H9 (cell line): Measurements from ENCODE around the gene SRXN1. TPM values are rescaled to one million over a fixed set of nuclear protein-coding genes. Genes with fewer than 3 reads are reported as not detected.

Experiments used
- DNase-seq: peaks from one replicate; pipeline ENCODE4 v3.0.0-alpha.2; 2017
- H2AFZ ChIP-seq: one replicate; pipeline ENCODE4 v1.6.1; 2013; ENCODE audit warnings: mild to moderate bottlenecking, low read length, control low read depth, moderate library complexity
- H2AK5ac ChIP-seq: 2 replicates; pipeline ENCODE4 v1.6.1; 2013; ENCODE audit warnings: low read length, control low read depth, mixed read lengths; ENCODE audit not compliant: insufficient read length
- H2BK120ac ChIP-seq: one replicate; pipeline ENCODE4 v1.6.1; 2013; ENCODE audit warnings: low read depth, mild to moderate bottlenecking, low read length, control low read depth, inconsistent platforms; ENCODE audit not compliant: poor library complexity, severe bottlenecking
- H2BK12ac ChIP-seq: 2 replicates; pipeline ENCODE4 v1.6.1; 2013; ENCODE audit warnings: low read length, control low read depth, mixed read lengths, low read depth; ENCODE audit not compliant: insufficient read length
- H2BK15ac ChIP-seq: 2 replicates; pipeline ENCODE4 v1.6.1; 2013; ENCODE audit warnings: low read depth, low read length, control low read depth
- H2BK20ac ChIP-seq: one replicate; pipeline ENCODE4 v1.6.1; 2013; ENCODE audit warnings: low read depth, mild to moderate bottlenecking, low read length, control low read depth, inconsistent platforms; ENCODE audit not compliant: poor library complexity, severe bottlenecking
- H2BK5ac ChIP-seq: 2 replicates; pipeline ENCODE4 v1.6.1; 2013; ENCODE audit warnings: low read length, control low read depth, mixed read lengths; ENCODE audit not compliant: insufficient read length
- H3K14ac ChIP-seq: 2 replicates; pipeline ENCODE4 v1.6.1; 2013; ENCODE audit warnings: low read length, control low read depth; ENCODE audit not compliant: insufficient read depth
- H3K18ac ChIP-seq: 2 replicates; pipeline ENCODE4 v1.6.1; 2013; ENCODE audit warnings: low read depth, mild to moderate bottlenecking, mixed read lengths, low read length, control low read depth; ENCODE audit not compliant: insufficient read length
- H3K23ac ChIP-seq: 2 replicates; pipeline ENCODE4 v1.6.1; 2013; ENCODE audit warnings: low read length, control low read depth, mixed read lengths, low read depth; ENCODE audit not compliant: insufficient read length
- H3K23me2 ChIP-seq: 2 replicates; pipeline ENCODE4 v1.6.1; 2013; ENCODE audit warnings: low read depth, mild to moderate bottlenecking, mixed read lengths, low read length, control low read depth; ENCODE audit not compliant: insufficient read length, poor library complexity, severe bottlenecking
- H3K27ac ChIP-seq: 2 replicates; pipeline ENCODE4 v1.5.1; 2013; ENCODE audit warnings: low read length, control low read depth, mixed read lengths, low read depth; ENCODE audit not compliant: insufficient read length
- H3K27me3 ChIP-seq: 2 replicates; pipeline ENCODE4 v1.6.1; 2013; ENCODE audit warnings: low read length, control low read depth, inconsistent platforms; ENCODE audit not compliant: insufficient read depth
- H3K4ac ChIP-seq: 2 replicates; pipeline ENCODE4 v1.6.1; 2013; ENCODE audit warnings: low read depth, mild to moderate bottlenecking, control low read depth, inconsistent platforms, low read length, moderate library complexity
- H3K4me1 ChIP-seq: 2 replicates; pipeline ENCODE4 v1.6.1; 2013; ENCODE audit warnings: low read length, control low read depth, inconsistent platforms; ENCODE audit not compliant: insufficient read depth
- H3K4me2 ChIP-seq: 2 replicates; pipeline ENCODE4 v1.6.1; 2013; ENCODE audit warnings: low read length, control low read depth, mixed read lengths; ENCODE audit not compliant: insufficient read length, insufficient read depth
- H3K56ac ChIP-seq: 2 replicates; pipeline ENCODE4 v1.6.1; 2013; ENCODE audit warnings: low read depth, mild to moderate bottlenecking, mixed read lengths, low read length, control low read depth; ENCODE audit not compliant: insufficient read length
- H3K79me1 ChIP-seq: 2 replicates; pipeline ENCODE4 v1.6.1; 2013; ENCODE audit warnings: low read depth, mild to moderate bottlenecking, moderate library complexity, low read length, control low read depth, inconsistent platforms; ENCODE audit not compliant: insufficient read depth, poor library complexity, severe bottlenecking
- H3K79me2 ChIP-seq: 2 replicates; pipeline ENCODE4 v1.6.1; 2013; ENCODE audit warnings: low read length, control low read depth, inconsistent platforms; ENCODE audit not compliant: insufficient read depth
- H3K9ac ChIP-seq: 2 replicates; pipeline ENCODE4 v1.6.1; 2013; ENCODE audit warnings: low read length, control low read depth, mixed read lengths; ENCODE audit not compliant: insufficient read length; ENCODE audit errors: extremely low read depth
- H3K9me3 ChIP-seq: one replicate; pipeline ENCODE4 v1.6.1; 2013; ENCODE audit warnings: low read depth, low read length, inconsistent platforms; ENCODE audit not compliant: control insufficient read depth
- H3T11ph ChIP-seq: one replicate; pipeline ENCODE4 v1.6.1; 2013; ENCODE audit warnings: mild to moderate bottlenecking, low read length, control low read depth, inconsistent platforms
- H4K20me1 ChIP-seq: one replicate; pipeline ENCODE4 v1.6.1; 2013; ENCODE audit not compliant: control insufficient read depth, insufficient read length, insufficient read depth
- H4K5ac ChIP-seq: 2 replicates; pipeline ENCODE4 v1.6.1; 2013; ENCODE audit warnings: low read depth, mild to moderate bottlenecking, mixed read lengths, low read length, control low read depth; ENCODE audit not compliant: insufficient read length
- H4K8ac ChIP-seq: replicated peaks from 2 replicates; pipeline ENCODE4 v1.6.1; 2013; ENCODE audit warnings: low read length, control low read depth, mixed read lengths, low read depth; ENCODE audit not compliant: insufficient read length
- H4K91ac ChIP-seq: 2 replicates; pipeline ENCODE4 v1.6.1; 2013; ENCODE audit warnings: low read depth, mild to moderate bottlenecking, moderate library complexity, mixed read lengths, low read length, control low read depth; ENCODE audit not compliant: insufficient read length
- H3K27ac Mint-ChIP-seq, 3 experiments: 2 replicates in 2 of 3; 3 replicates in 1 of 3; pipeline ENCODE4 v1.8.0; 2020 to 2021; ENCODE audit warnings: mixed read lengths in 3 of 3, mild to moderate bottlenecking in 1 of 3, moderate library complexity in 1 of 3
- H3K27me3 Mint-ChIP-seq: 2 replicates; pipeline ENCODE4 v1.8.0; 2021; ENCODE audit warnings: low read depth, mild to moderate bottlenecking, moderate library complexity, mixed read lengths
- H3K36me3 Mint-ChIP-seq, 3 experiments: 2 replicates in 2 of 3; 3 replicates in 1 of 3; pipeline ENCODE4 v1.8.0; 2020 to 2021; ENCODE audit warnings: low read depth in 3 of 3, mixed read lengths in 3 of 3; ENCODE audit not compliant: insufficient read depth in 1 of 3
- H3K4me1 Mint-ChIP-seq, 2 experiments: 2 replicates each; pipeline ENCODE4 v1.8.0; 2020; ENCODE audit warnings: mixed read lengths in 2 of 2
- H3K4me3 Mint-ChIP-seq, 2 experiments: 2 replicates in 1 of 2; 3 replicates in 1 of 2; pipeline ENCODE4 v1.8.0; 2020 to 2021; ENCODE audit warnings: mild to moderate bottlenecking in 2 of 2, mixed read lengths in 2 of 2, moderate library complexity in 1 of 2
- H3K9me3 Mint-ChIP-seq, 2 experiments: 2 replicates in 1 of 2; 3 replicates in 1 of 2; pipeline ENCODE4 v1.8.0; 2020; ENCODE audit warnings: mild to moderate bottlenecking in 2 of 2, mixed read lengths in 2 of 2, moderate library complexity in 1 of 2
- WGBS: extraction: QIAGEN DNeasy Blood & Tissue Kit; methylation state at CpG from one replicate; pipeline ENCODE4 v1.1.7; 2013; ENCODE audit warnings: missing lambda C conversion rate, low lambda C conversion rate, mixed read lengths; ENCODE audit not compliant: insufficient read length; ENCODE audit errors: extremely low coverage; 5-methylcytosine and 5-hydroxymethylcytosine counted together
- total RNA-seq: library from RNA; stranded (reverse); gene quantifications from 2 replicates; pipeline ENCODE4 v1.2.1, GENCODE V29; 2021
- TF ChIP-seq, protein P1 (sequence below): fragments of 200-600 bp; sonication (generic); conservative IDR thresholded peaks from 3 replicates; pipeline ENCODE4 v1.8.0; 2021; ENCODE audit warnings: antibody characterized with exemption, mild to moderate bottlenecking

Gene SRXN1
- total RNA-seq, 1 experiment from 2014 or later, result 25.7 TPM

DNA sequence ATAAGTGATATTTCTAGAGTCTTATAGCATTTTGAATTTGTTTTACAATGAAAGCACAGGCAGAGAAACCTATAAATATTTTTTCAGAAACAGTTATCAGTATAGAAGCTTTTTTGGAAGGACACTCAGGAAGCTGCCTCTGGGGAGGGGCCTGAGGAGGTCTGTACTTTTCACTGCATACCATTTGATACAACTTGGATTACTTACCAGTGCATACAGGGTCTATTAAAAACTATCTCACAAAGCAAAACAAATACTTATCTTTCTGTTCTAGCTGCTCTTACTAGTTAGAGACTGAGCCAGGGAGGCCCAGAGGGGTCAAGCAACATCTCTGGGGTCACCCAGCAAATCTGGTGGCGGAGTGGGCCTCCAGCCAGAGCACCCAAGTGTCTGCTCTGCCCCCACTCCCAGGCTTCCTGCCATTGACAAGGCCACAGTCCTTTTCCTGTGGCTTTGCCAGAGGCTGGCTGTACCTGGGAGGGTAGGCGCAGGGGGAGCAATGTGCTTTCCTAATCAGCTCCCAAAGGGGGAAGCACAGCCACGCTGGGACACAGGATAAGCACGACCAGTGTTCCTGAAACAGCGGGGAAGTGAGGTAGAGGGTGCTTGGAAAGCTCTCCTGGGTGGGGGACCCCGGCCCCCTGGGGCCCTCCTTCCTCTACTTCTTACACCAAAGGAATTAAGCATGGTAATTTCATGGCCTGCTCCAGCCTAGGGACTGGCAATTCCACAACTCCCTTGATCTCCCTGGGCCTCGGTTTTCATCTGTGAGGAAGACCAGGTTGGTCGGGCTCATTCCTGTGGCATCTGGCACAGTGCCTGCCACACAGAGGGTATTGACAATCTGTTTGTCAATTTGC lies 50.7 kb downstream of the SRXN1 start:
- Histone ChIP-seq H3T11ph (no peak overlapping the region), H4K5ac (no peak overlapping the region), H3K23ac (no peak overlapping the region), H3K4ac (no peak overlapping the region), H3K56ac (no peak overlapping the region), H3K14ac (no peak overlapping the region), H3K9me3 (no peaks in the 10 kb centered on the region), H3K18ac (no peak overlapping the region), H3K27me3 (no peaks in the 10 kb centered on the region), H3K79me1 (no peaks in the 10 kb centered on the region), H4K20me1 (no peaks in the 10 kb centered on the region), H3K4me1 (no peaks in the 10 kb centered on the region), H2BK20ac (no peak overlapping the region), H3K79me2 (no peaks in the 10 kb centered on the region), H3K27ac (no peak overlapping the region), H2BK15ac (no peak overlapping the region), H3K4me2 (no peak overlapping the region), H3K9ac (no peak overlapping the region), H4K91ac (no peak overlapping the region), H2BK12ac (no peak overlapping the region), H3K23me2 (no peaks in the 10 kb centered on the region), H2AK5ac (no peak overlapping the region), H2BK120ac (no peak overlapping the region), H2BK5ac (no peak overlapping the region), H4K8ac (no peak overlapping the region), H2AFZ (no peak overlapping the region)
- peaks cover 0 to 3% (median 2%) of the 10 kb centered on the region in 3 experiments; a peak in 3 of 7 replicates for H3K36me3 Mint-ChIP-seq
- DNase-seq, result no peak
- H3K4me3 Mint-ChIP-seq, result no peak overlapping the region
- H3K9me3 Mint-ChIP-seq, result no peaks in the 10 kb centered on the region
- H3K27me3 Mint-ChIP-seq, result no peaks in the 10 kb centered on the region
- peaks cover 0 to 2% of the 10 kb centered on the region in 2 experiments; a peak in 2 of 4 replicates for H3K4me1 Mint-ChIP-seq
- TF ChIP-seq, protein P1, sequence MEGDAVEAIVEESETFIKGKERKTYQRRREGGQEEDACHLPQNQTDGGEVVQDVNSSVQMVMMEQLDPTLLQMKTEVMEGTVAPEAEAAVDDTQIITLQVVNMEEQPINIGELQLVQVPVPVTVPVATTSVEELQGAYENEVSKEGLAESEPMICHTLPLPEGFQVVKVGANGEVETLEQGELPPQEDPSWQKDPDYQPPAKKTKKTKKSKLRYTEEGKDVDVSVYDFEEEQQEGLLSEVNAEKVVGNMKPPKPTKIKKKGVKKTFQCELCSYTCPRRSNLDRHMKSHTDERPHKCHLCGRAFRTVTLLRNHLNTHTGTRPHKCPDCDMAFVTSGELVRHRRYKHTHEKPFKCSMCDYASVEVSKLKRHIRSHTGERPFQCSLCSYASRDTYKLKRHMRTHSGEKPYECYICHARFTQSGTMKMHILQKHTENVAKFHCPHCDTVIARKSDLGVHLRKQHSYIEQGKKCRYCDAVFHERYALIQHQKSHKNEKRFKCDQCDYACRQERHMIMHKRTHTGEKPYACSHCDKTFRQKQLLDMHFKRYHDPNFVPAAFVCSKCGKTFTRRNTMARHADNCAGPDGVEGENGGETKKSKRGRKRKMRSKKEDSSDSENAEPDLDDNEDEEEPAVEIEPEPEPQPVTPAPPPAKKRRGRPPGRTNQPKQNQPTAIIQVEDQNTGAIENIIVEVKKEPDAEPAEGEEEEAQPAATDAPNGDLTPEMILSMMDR, result no peak
- no peak overlapping the region; a peak in 1 of 7 replicates for H3K27ac Mint-ChIP-seq
- WGBS, result no CpG with 5 or more reads among the region's 8 CpGs
